Measurements from ENCODE around the gene PRKAR1B. TPM values are rescaled to one million over a fixed set of nuclear protein-coding genes. Genes with fewer than 3 reads are reported as not detected.

PRKAR1B gene
- total RNA-seq, 2 experiments from 2014 or later: 22.5 to 41.6 TPM

GRCh38 chr7:569996-570800 is 156.9 kb downstream of the PRKAR1B start:
- TF ChIP-seq CTCF (conservative IDR thresholded peaks at IDR 0.05; ENCODE audit: low read length) (no peak), EZH2phosphoT487 (IDR thresholded peaks at IDR 0.05; ENCODE audit: borderline replicate concordance, low read depth, low read length) (no peak)
- POLR2A ChIA-PET: no interaction called here
- Histone ChIP-seq H2AFZ (ENCODE audit: low read length) (no peak overlapping the region), H3K9me3 (ENCODE audit: low read length) (no peaks in the 10 kb centered on the region), H3K4me3 (ENCODE audit: low read depth, low read length, poor library complexity, severe bottlenecking) (no peak overlapping the region), H3K4me1 (ENCODE audit: insufficient read depth, low read length, poor library complexity, severe bottlenecking) (no peaks in the 10 kb centered on the region), H4K20me1 (ENCODE audit: insufficient read depth, low read length) (no peaks in the 10 kb centered on the region), H3K4me2 (ENCODE audit: low read length) (no peak overlapping the region), H3K36me3 (ENCODE audit: insufficient read depth, low read length) (no peaks in the 10 kb centered on the region), H3K9me2 (ENCODE audit: insufficient read depth, low read length) (no peaks in the 10 kb centered on the region), H3K27ac (ENCODE audit: low read depth, low read length, poor library complexity, severe bottlenecking) (no peak overlapping the region), H3K79me2 (ENCODE audit: insufficient read depth, low read depth, low read length) (no peaks in the 10 kb centered on the region)
- DNase-seq (ENCODE audit: low spot score): no peak
- no TSS peak for BruUV-seq (replicated peaks)
- intact Hi-C loops (cut with micrococcal nuclease; ENCODE audit: unreplicated experiment): no loop called here
- CTCF ChIA-PET (ENCODE audit: unreplicated experiment): no interaction called here

- Histone ChIP-seq H3K36me3 (ENCODE audit: insufficient read depth, low read length) (no peaks in the 10 kb centered on the region), H3K4me2 (ENCODE audit: low read length) (no peak overlapping the region), H2AFZ (ENCODE audit: low read length) (no peak overlapping the region), H3K9me2 (ENCODE audit: insufficient read depth, low read length) (no peaks in the 10 kb centered on the region), H3K79me2 (ENCODE audit: insufficient read depth, low read depth, low read length) (no peaks in the 10 kb centered on the region), H4K20me1 (ENCODE audit: insufficient read depth, low read length) (no peaks in the 10 kb centered on the region), H3K4me3 (ENCODE audit: low read depth, low read length, poor library complexity, severe bottlenecking) (no peak overlapping the region), H3K9me3 (ENCODE audit: low read length) (no peaks in the 10 kb centered on the region), H3K27ac (ENCODE audit: low read depth, low read length, poor library complexity, severe bottlenecking) (no peak overlapping the region), H3K4me1 (ENCODE audit: insufficient read depth, low read length, poor library complexity, severe bottlenecking) (no peaks in the 10 kb centered on the region)
- BruUV-seq (replicated peaks): no TSS peak
- no peak for TF ChIP-seq CTCF (conservative IDR thresholded peaks at IDR 0.05; ENCODE audit: low read length)
- TF ChIP-seq EZH2phosphoT487 (IDR thresholded peaks at IDR 0.05; ENCODE audit: borderline replicate concordance, low read depth, low read length): no peak
- ChIA-PET POLR2A (no interaction called here), CTCF (ENCODE audit: unreplicated experiment) (no interaction called here)
- no peak for DNase-seq (ENCODE audit: low spot score)
- intact Hi-C loops (cut with micrococcal nuclease; ENCODE audit: unreplicated experiment): no loop called here
These were observed 157.8 kb downstream of the PRKAR1B start for GRCh38 chr7:569071-569855.
